ENCODE results near the gene SERGEF. TPM values are rescaled to one million over a fixed set of nuclear protein-coding genes. Genes with fewer than 3 reads are reported as not detected.

SERGEF gene
- total and polyA plus RNA-seq, 10 of the 15 experiments (the other 5 are each of a cell fraction or from before 2014, with no cell fraction given): 14.6 to 27.8 (median 22.4) TPM

GRCh38 chr11:17775507-17776211 is 237.2 kb downstream of the SERGEF start:
- WGBS (ENCODE audit: insufficient coverage, insufficient replicate concordance, low lambda C conversion rate, missing lambda C conversion rate): 56% methylated on average over 17 of the region's 18 CpGs
- in situ Hi-C loops (cut with MboI): no loop called here
- DNase-seq (ENCODE audit: low read depth, low spot score) (no peak), FAIRE-seq (no peak), ATAC-seq (no peak)
- Histone ChIP-seq H3K4me3 (no peak overlapping the region), H3K27ac (ENCODE audit: control insufficient read depth, insufficient read depth) (no peak overlapping the region), H3K4me2 (ENCODE audit: control insufficient read depth, insufficient read depth) (no peak overlapping the region), H2AFZ (ENCODE audit: control insufficient read depth, low read depth, low read length) (no peak overlapping the region), H3K79me2 (ENCODE audit: control insufficient read depth, insufficient read depth, low read length) (no peaks in the 10 kb centered on the region), H3K4me1 (ENCODE audit: control insufficient read depth, insufficient read depth, low read length) (no peaks in the 10 kb centered on the region), H3K27me3 (replicated peaks in 1 of 2; ENCODE audit: control insufficient read depth in 2 of 2, insufficient read depth in 2 of 2, low read length in 1 of 2) (no peaks in the 10 kb centered on the region), H4K20me1 (ENCODE audit: control insufficient read depth, insufficient read depth) (no peaks in the 10 kb centered on the region), H3K9ac (ENCODE audit: control insufficient read depth, insufficient read depth, low read length) (no peak overlapping the region), H3K36me3 (ENCODE audit: control insufficient read depth in 2 of 2, insufficient read depth in 2 of 2, low read length in 1 of 2) (no peaks in the 10 kb centered on the region), H3K9me3 (replicated peaks; ENCODE audit: control insufficient read depth, insufficient read depth, low read length) (no peaks in the 10 kb centered on the region)
- POLR2A ChIA-PET: no interaction called here
- CTCF ChIA-PET: no interaction called here
- BruUV-seq (replicated peaks): no TSS peak
- TF ChIP-seq POLR2AphosphoS5 (IDR thresholded peaks at IDR 0.05; ENCODE audit: low read length): no peak
- no peak for TF ChIP-seq SMARCA5 (IDR thresholded peaks at IDR 0.05)
- no peak for TF ChIP-seq PML (IDR thresholded peaks at IDR 0.05; ENCODE audit: low read length)
- TF ChIP-seq PKNOX1 (IDR thresholded peaks at IDR 0.05): no peak
- no peak for TF ChIP-seq REST (IDR thresholded peaks at IDR 0.05; ENCODE audit: low read depth, low read length)
- TF ChIP-seq USF1 (IDR thresholded peaks at IDR 0.05; ENCODE audit: borderline replicate concordance, extremely low read length, insufficient read depth, low read depth, low read length): no peak
- no peak for TF ChIP-seq CTCF (IDR thresholded peaks at IDR 0.05 in 2 of 3, conservative IDR thresholded peaks at IDR 0.05 in 1 of 3; ENCODE audit: control insufficient read depth in 2 of 3, extremely low read depth in 1 of 3, insufficient read depth in 1 of 3, low read depth in 3 of 3, low read length in 3 of 3)
- TF ChIP-seq TCF3 (IDR thresholded peaks at IDR 0.05; ENCODE audit: borderline replicate concordance, insufficient read depth, low read depth, low read length): no peak
- no peak for TF ChIP-seq MYC (IDR thresholded peaks at IDR 0.05; ENCODE audit: insufficient read depth, insufficient read length, insufficient replicate concordance, low read length, severe bottlenecking)
- no peak for TF ChIP-seq RAD51 (IDR thresholded peaks at IDR 0.05)
- TF ChIP-seq RELB (IDR thresholded peaks at IDR 0.05; ENCODE audit: low read depth): no peak
- no peak for TF ChIP-seq DPF2 (IDR thresholded peaks at IDR 0.05)
- no peak for TF ChIP-seq TARDBP (IDR thresholded peaks at IDR 0.05; ENCODE audit: borderline replicate concordance)
- SMC1A ChIA-PET (ENCODE audit: uncharacterized antibody, unreplicated experiment): no interaction called here
- RAD21 ChIA-PET (ENCODE audit: unreplicated experiment): no interaction called here
- intact Hi-C loops (cut with micrococcal nuclease; ENCODE audit: unreplicated experiment): no loop called here
